C4-2B (cell line): Measurements from ENCODE around the gene COBL.

Experiments
- ZFX ChIP-seq: fragments of 450-650 bp; IDR thresholded peaks from 2 replicates; pipeline ENCODE4 v1.6.1; 2017
- TF ChIP-seq, protein P1 (sequence below): fragments of 450-650 bp; conservative IDR thresholded peaks from 2 replicates; pipeline ENCODE4 v1.5.1; 2017; ENCODE audit warnings: mild to moderate bottlenecking

DNA sequence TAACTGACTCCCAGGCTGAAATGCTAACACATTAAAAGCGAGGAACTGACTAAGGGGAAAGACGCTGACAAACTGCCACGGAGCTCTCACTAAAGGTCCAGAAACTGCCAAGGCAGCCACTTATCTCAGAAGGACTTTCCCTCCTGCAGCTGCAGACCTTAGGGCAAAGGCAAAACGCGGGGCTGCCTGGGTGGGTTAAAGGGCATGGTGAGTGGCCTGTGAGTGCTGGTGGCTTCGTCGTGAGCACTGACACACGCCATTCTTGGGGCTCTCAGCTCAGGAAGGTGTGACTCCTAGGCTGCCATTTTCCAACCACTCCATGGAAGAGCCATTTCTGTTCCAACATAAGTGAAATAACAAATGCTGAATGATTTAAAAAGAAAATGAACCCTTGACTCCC lies 232.5 kb downstream of the COBL start:
- TF ChIP-seq, protein P1, sequence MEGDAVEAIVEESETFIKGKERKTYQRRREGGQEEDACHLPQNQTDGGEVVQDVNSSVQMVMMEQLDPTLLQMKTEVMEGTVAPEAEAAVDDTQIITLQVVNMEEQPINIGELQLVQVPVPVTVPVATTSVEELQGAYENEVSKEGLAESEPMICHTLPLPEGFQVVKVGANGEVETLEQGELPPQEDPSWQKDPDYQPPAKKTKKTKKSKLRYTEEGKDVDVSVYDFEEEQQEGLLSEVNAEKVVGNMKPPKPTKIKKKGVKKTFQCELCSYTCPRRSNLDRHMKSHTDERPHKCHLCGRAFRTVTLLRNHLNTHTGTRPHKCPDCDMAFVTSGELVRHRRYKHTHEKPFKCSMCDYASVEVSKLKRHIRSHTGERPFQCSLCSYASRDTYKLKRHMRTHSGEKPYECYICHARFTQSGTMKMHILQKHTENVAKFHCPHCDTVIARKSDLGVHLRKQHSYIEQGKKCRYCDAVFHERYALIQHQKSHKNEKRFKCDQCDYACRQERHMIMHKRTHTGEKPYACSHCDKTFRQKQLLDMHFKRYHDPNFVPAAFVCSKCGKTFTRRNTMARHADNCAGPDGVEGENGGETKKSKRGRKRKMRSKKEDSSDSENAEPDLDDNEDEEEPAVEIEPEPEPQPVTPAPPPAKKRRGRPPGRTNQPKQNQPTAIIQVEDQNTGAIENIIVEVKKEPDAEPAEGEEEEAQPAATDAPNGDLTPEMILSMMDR, result no peak
- TF ChIP-seq ZFX, result no peak
